ENCODE measurements around the gene PALM3.

The PALM3 gene

GRCh38 chr19:14089662-14090508 lies 28.0 kb upstream of the PALM3 start:
- peak; percentile 35 for DNase-seq

- DNase-seq = no peak
Measured at GRCh38 chr19:14089412-14089661, 27.5 kb upstream of the PALM3 start.

GRCh38 chr19:14088634-14089411 lies 26.9 kb upstream of the PALM3 start:
- DNase-seq = no peak

GRCh38 chr19:14086098-14086497 lies 24.2 kb upstream of the PALM3 start:
- no peak for DNase-seq

GRCh38 chr19:14085309-14085995 lies 23.6 kb upstream of the PALM3 start, which contains the start of gene C19orf67:
C19orf67 (minus strand) TSS chr19:14085783; CDS start chr19:14085627, 156 bp downstream.
- no peak for DNase-seq

GRCh38 chr19:14082675-14082960 lies 20.7 kb upstream of the PALM3 start:
- DNase-seq = no peak

GRCh38 chr19:14081797-14082674 lies 20.2 kb upstream of the PALM3 start:
- no peak for DNase-seq

- DNase-seq = peak; percentile 97
Measured at GRCh38 chr19:14080887-14081796, 19.3 kb upstream of the PALM3 start.

DNA sequence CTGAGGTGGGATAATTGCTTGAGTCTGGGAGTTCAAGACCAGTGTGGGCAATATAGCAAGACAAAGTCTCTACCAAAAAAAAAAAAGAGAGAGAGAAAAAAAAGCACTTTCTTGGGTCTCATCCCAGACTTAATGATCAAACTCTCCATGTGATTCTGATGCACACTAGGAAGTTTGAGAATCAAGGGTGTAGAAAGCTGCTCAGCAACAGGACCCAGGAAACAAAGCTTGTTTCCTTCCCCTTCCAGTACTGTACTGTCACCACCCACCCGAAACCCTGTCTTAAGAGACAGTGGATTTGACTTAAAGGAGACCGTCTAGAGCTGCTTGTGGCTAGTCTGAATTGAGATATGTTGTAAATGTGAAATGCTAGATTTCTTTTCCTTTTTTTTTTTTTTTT lies 16.5 kb upstream of the PALM3 start:
- DNase-seq = no peak

GRCh38 chr19:14073925-14074838 lies 12.3 kb upstream of the PALM3 start:
- no peak for DNase-seq

GRCh38 chr19:14073261-14073924 lies 11.5 kb upstream of the PALM3 start:
- peak; percentile 34 for DNase-seq

DNA sequence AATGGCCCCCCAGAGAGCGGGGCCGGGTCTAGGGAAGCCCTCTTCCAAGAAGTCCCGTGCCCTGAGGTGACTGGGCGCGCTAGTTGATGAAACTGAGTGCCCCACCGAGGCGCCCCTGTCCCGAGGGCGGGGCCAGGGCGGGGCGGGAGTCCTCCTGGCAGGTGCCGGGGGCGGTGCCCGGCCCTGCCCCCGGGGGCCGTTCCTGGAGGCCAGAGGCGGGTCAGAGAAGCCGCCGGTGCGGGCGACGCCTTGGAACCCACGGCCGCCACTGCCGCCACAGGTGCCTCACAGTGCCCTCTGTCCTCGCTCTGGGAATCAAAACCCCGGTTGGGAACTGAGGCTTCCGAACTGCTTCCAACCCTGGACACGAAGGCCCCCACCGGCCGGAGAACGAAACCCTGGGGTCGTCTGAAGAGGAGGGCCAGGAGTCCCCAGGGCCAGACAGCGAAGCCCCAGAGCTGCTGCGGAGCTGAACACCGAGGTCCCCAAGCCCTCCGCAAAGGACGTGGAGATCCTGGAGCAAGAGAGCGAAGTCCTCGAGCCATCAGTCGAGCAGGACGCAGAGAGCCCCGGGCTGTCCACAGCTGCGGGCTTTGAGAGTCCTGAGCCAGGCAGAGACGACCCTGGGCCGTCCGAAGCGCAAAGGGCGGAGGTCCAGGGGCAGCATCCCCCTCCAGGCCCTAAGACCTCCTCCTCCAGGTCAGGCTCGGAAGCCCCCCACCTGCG lies 10.8 kb upstream of the PALM3 start, which contains the start of gene MISP3:
MISP3 (plus strand) TSS at position 252 of the 726 bp plus-strand sequence. CDS start 524 bp downstream, outside the sequence.
- DNase-seq = no peak

- DNase-seq = no peak
Measured at GRCh38 chr19:14070268-14071050, 8.6 kb upstream of the PALM3 start.

GRCh38 chr19:14066134-14066533 lies 4.3 kb upstream of the PALM3 start:
- DNase-seq = no peak

GRCh38 chr19:14063105-14063504 lies 1.2 kb upstream of the PALM3 start:
- no peak for DNase-seq

GRCh38 chr19:14062558-14062855 lies 631 bp upstream of the PALM3 start:
- no peak for DNase-seq

DNA sequence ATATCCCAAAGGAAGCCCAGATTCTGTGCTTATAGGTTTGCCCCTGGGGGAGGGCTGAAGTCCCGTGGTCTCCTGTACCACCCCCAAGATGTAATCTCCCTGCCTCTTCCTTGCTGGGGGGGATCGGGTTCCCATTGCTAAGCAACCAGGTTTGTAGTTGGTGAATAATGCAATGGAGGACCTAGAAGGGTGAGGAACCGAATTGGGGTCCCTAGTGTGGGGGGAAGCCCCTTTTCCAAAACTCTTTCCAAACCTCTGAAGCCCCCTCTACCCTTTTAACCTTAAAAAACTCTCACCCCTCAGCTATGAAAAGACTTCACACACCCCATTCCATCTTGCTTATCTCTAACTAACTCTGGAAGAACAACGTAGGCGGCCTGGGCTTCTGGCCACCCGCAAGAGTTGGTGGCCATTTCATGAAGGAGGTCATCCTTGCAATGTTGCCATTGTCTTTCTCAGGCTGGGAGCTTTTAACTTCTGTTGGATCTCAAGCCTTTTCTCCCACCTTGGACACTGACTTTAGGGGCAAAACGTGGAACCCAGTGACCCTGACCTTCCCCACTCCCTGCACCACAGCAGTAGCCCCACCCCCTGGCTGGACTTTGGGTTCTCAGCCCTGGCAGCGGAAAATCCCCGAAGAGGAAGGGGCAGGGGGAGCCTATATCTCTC lies 661 bp downstream of the PALM3 start:
- no peak for DNase-seq

DNA sequence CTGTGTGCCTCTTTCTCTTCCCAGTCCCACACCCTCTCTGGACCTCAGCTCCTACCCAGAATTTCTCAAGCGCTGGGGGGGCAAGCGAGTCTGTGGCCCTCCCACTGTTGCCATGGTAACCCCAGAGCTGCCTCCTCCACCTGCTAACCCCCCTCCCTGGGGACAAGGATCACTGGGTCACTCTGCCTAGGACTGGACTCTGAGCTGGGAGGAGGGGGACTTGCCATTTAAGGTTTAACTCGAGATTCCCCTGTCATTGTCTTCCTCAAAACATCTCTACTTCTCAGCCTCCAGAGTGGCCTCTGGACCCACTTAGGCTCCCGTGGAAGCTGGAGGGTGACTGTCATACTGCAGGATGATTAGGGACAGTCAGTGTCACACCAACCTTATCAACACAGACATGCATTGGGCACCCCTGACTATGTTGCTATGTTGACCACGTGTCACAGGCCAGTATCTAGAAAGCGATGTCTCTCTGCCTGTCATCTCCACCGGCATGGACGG lies 2.2 kb downstream of the PALM3 start:
- no peak for DNase-seq
